Panc1 (cell line): Measurements from ENCODE around the gene IGSF9.

Experiments
- POLR2AphosphoS5 ChIP-seq: IDR thresholded peaks from 2 replicates; pipeline ENCODE4 v1.6.1; 2012; ENCODE audit warnings: mild to moderate bottlenecking, low read depth, low read length, moderate library complexity
- TF ChIP-seq, protein P1 (sequence below): fragments of 450-650 bp; IDR thresholded peaks from 2 replicates; pipeline ENCODE4 v1.5.1; 2017; ENCODE audit warnings: mild to moderate bottlenecking

DNA sequence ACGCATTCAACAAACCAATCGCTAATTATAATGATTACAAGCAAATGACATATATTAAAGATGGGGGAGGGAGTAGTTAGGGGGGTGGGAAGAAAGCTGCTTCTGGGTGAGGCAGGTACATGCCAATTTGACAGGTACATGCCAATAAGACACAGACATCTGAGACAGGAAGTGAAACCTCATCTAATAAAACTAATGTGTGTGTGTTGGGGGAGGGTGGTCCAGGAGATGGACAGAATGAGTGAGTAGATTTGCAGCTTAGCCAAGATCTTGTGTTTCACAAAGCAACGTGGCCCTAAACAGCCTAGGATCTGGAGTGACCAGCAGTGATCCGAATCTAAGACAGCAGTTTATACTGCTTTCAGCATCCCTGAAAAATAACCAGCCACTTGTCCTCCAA, 56.2 kb downstream of the IGSF9 start:
- TF ChIP-seq, protein P1, sequence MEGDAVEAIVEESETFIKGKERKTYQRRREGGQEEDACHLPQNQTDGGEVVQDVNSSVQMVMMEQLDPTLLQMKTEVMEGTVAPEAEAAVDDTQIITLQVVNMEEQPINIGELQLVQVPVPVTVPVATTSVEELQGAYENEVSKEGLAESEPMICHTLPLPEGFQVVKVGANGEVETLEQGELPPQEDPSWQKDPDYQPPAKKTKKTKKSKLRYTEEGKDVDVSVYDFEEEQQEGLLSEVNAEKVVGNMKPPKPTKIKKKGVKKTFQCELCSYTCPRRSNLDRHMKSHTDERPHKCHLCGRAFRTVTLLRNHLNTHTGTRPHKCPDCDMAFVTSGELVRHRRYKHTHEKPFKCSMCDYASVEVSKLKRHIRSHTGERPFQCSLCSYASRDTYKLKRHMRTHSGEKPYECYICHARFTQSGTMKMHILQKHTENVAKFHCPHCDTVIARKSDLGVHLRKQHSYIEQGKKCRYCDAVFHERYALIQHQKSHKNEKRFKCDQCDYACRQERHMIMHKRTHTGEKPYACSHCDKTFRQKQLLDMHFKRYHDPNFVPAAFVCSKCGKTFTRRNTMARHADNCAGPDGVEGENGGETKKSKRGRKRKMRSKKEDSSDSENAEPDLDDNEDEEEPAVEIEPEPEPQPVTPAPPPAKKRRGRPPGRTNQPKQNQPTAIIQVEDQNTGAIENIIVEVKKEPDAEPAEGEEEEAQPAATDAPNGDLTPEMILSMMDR, result no peak
- no peak for TF ChIP-seq POLR2AphosphoS5
